Retinal pigment epithelial cell (primary cell): ENCODE measurements around the gene MAPRE3.

Source experiments
- DNase-seq: peaks from one replicate; pipeline ENCODE4 v3.0.0-alpha.2; 2010; ENCODE audit warnings: low read depth
- H3K4me3 ChIP-seq: 2 replicates; pipeline ENCODE4 v1.5.1; 2011; ENCODE audit warnings: mild to moderate bottlenecking, low read length, control low read depth, moderate library complexity
- TF ChIP-seq, protein P1 (sequence below): conservative IDR thresholded peaks from 2 replicates; pipeline ENCODE4 v1.5.1; 2011; ENCODE audit warnings: low read depth, low read length, control low read depth, inconsistent platforms

Gene MAPRE3

DNA sequence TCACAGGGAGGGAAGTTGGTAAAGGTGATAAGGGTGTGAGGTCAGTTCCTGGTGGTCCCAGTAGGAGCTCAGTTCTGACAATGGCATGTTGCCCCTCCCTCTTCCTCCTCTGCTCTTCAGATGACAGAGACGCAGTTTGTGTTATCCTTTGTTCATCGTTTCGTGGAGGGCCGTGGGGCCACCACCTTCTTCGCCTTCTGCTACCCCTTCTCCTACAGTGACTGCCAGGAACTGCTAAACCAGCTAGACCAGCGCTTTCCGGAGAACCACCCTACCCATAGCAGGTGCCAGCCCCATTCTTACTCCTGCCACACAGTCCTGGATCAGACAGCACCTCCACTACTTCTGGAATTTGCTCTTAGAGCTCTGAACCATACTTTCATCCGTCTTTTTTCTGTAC lies 83.3 kb downstream of the MAPRE3 start:
- DNase-seq, result no peak
- no peak overlapping the region for H3K4me3 ChIP-seq
- TF ChIP-seq, protein P1, sequence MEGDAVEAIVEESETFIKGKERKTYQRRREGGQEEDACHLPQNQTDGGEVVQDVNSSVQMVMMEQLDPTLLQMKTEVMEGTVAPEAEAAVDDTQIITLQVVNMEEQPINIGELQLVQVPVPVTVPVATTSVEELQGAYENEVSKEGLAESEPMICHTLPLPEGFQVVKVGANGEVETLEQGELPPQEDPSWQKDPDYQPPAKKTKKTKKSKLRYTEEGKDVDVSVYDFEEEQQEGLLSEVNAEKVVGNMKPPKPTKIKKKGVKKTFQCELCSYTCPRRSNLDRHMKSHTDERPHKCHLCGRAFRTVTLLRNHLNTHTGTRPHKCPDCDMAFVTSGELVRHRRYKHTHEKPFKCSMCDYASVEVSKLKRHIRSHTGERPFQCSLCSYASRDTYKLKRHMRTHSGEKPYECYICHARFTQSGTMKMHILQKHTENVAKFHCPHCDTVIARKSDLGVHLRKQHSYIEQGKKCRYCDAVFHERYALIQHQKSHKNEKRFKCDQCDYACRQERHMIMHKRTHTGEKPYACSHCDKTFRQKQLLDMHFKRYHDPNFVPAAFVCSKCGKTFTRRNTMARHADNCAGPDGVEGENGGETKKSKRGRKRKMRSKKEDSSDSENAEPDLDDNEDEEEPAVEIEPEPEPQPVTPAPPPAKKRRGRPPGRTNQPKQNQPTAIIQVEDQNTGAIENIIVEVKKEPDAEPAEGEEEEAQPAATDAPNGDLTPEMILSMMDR, result no peak

DNA sequence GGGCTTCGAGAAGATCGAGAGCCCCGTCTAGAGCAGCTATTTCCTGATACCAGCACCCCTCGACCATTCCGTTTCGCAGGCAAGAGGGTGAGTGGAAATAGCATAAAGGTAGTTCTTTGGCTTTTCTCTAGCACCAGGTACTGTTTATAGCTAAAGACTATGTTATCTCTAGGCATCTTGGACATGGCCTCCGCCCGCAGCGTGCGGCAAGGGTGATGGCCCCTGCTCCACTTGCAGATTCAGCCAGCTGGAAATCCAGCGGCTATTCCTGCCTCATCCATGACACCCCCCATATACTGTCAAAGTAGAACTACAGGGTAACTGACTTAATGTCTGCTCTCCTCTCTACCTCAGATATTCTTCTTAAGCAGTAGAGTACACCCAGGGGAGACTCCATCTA lies 84.3 kb downstream of the MAPRE3 start:
- no peak for DNase-seq
- no peak overlapping the region for H3K4me3 ChIP-seq
- TF ChIP-seq, protein P1, result no peak

DNA sequence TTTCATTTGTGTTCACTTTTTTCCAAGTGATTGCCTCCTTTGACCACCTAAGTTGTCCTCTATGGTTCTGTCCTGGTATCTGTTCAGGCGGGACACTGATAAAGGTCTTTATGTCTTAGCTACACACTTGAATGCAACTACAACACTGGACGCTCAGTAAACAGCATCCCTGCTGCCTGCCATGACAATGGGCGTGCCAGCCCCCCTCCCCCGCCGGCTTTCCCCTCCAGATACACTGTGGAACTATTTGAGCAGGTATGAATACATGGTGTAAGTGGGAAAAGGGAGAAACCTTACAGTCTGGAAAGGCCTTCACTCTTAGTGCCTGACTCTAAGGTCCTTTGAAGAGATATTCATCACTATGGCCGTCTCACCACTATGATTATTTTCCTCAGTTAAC lies 86.7 kb downstream of the MAPRE3 start:
- TF ChIP-seq, protein P1, result no peak
- no peak for DNase-seq
- no peak overlapping the region for H3K4me3 ChIP-seq

DNA sequence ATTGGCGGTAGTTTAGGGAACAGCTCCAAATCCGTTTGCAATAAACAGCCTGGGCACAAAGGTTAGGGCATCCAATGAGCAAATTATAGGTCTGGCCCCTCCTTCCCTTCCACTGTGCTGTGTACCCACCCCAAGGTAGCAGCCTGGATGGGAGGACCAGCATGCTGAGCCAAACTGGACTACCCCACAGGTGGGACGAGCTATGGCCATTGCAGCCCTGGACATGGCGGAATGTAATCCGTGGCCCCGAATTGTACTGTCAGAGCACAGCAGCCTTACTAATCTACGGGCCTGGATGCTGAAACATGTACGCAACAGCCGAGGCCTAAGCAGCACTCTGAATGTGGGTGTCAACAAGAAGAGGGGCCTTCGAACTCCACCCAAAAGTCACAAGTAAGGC lies 87.8 kb downstream of the MAPRE3 start:
- H3K4me3 ChIP-seq, result no peak overlapping the region
- DNase-seq, result no peak
- TF ChIP-seq, protein P1, result no peak

DNA sequence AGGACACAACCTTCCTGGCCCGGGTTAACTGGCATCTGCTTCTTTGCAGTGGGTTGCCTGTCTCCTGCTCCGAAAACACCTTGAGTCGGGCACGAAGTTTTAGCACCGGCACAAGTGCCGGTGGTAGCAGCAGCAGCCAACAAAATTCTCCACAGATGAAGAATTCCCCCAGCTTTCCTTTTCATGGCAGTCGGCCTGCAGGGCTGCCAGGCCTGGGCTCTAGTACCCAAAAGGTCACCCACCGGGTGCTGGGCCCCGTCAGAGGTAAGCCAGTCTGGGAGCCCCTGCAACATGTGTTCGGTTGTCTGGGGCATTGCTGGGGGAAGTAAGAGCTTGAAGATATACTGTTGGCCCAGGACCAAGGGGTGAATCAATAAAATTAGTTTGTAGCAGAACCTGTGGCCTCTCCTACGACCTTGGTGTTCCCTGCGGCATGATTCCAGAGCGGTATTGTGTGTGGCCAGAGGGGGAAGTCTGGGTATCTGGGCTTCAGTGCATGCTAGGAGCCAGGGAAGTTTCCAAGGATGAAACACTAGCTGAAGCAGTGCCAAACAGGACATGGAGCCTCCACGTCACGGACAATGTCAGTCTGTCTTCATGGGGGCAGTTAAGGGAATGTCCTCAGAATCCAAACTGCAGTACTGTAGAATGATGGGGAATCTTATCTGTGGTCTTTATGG lies 88.8 kb downstream of the MAPRE3 start:
- no peak for DNase-seq
- H3K4me3 ChIP-seq, result no peak overlapping the region
- TF ChIP-seq, protein P1, result no peak

DNA sequence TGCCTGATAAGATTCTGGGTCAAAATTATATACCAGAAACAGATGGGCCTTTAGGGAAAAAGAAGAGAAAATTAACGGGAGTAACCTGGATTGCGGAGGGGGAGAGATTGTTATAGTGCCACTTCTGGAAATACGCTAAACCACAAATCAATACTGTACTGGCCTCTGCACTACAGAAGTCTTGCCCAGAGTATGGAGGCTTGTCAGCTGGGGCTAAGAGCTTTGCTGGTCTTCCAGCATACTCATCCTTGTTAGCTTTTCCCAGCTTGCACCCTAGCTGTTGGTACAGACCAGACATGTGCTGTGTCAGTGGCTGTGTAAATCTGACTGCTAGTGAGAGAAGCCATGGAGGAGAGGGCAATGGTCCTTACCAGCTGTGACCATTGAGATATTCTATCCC lies 89.9 kb downstream of the MAPRE3 start:
- no peak for DNase-seq
- no peak overlapping the region for H3K4me3 ChIP-seq
- TF ChIP-seq, protein P1, result no peak

DNA sequence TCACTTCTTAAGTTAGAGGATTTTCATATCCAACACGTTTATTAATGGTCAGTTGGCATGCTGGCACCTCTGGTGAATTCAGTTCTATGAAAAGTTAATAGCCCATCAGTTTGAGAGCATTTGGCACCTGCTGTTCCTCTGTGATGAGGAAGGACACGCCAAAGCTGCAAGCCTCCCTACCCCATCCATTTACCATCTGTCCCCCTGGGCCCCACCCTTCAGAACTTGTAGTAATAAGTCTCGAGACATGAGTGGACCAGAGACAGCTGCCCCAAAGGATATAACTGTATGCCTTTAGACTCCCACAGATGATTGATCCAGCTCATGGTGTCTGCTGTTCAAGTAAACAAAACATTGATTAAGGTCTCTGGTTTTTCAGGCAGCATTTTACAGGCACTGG lies 94.7 kb downstream of the MAPRE3 start:
- no peak overlapping the region for H3K4me3 ChIP-seq
- TF ChIP-seq, protein P1, result no peak
- DNase-seq, result no peak
